Omental fat pad (tissue), 4 donors: ENCODE data around the gene CUX1. TPM values are rescaled to one million over a fixed set of nuclear protein-coding genes. Genes with fewer than 3 reads are reported as not detected.

ENCODE experiments used
- ATAC-seq: fragments of 150-250 bp; one replicate; pipeline ENCODE4 v1.9.1; 2016; ENCODE audit warnings: mild to moderate bottlenecking, moderate library complexity; ENCODE audit not compliant: low FRiP score
- DNase-seq: peaks from one replicate; pipeline ENCODE4 v3.0.0-alpha.2; 2019; ENCODE audit warnings: low spot score
- CTCF ChIP-seq, 3 donors: fragments of 450-650 bp; IDR thresholded peaks; one replicate each; pipeline ENCODE4 v1.5.1; 2016 to 2017; ENCODE audit warnings: antibody characterized with exemption in 3 of 3, mild to moderate bottlenecking in 3 of 3, moderate library complexity in 2 of 3
- total RNA-seq, 4 donors: library from RNA; depleted of rRNA; stranded (reverse); fragments of >200 nt; gene quantifications; one replicate each; pipeline ENCODE4 v1.1.0, GENCODE V29; 2016

The CUX1 gene
- total RNA-seq, 4 donors from 2014 or later: 67.6 to 141 (median 75.7) TPM

GRCh38 chr7:102044641-102044983 lies 227.2 kb downstream of the CUX1 start:
- DNase-seq (no peak), ATAC-seq (no peak)

GRCh38 chr7:102044984-102045673 lies 227.7 kb downstream of the CUX1 start:
- DNase-seq: no peak
- TF ChIP-seq CTCF (IDR thresholded peaks at IDR 0.05): no peak
- ATAC-seq: peak; percentile 40

More at GRCh38 chr7:102044641-102044983, 227.2 kb downstream of the CUX1 start:
- no peak for TF ChIP-seq CTCF (IDR thresholded peaks at IDR 0.05)

- no peak for DNase-seq
- no peak for TF ChIP-seq CTCF (IDR thresholded peaks at IDR 0.05)
- no peak for ATAC-seq
Measured at GRCh38 chr7:102045681-102046372, 228.4 kb downstream of the CUX1 start.

- DNase-seq: no peak
- no peak for ATAC-seq
- TF ChIP-seq CTCF (IDR thresholded peaks at IDR 0.05): no peak
Measured at GRCh38 chr7:102046373-102047117, 229.1 kb downstream of the CUX1 start.

- DNase-seq (no peak), ATAC-seq (no peak)
- TF ChIP-seq CTCF (IDR thresholded peaks at IDR 0.05): no peak
Measured at GRCh38 chr7:102047167-102047566, 229.7 kb downstream of the CUX1 start.

- TF ChIP-seq CTCF (IDR thresholded peaks at IDR 0.05): no peak
- DNase-seq: no peak
- ATAC-seq: no peak
Measured at GRCh38 chr7:102049765-102050164, 232.3 kb downstream of the CUX1 start.
